Neural cell (in vitro differentiated cells): Measurements from ENCODE around the gene VPS54. TPM values are rescaled to one million over a fixed set of nuclear protein-coding genes. Genes with fewer than 3 reads are reported as not detected.

ENCODE experiments used
- H2AFZ ChIP-seq: fragments of 200-600, 300-800 bp; sonication (generic), shearing (Covaris generic); 2 replicates; pipeline ENCODE4 v1.6.0; 2014; ENCODE audit warnings: low read depth, mild to moderate bottlenecking, antibody characterized with exemption, low read length, moderate library complexity
- H3F3A ChIP-seq: fragments of 200-600 bp; shearing (Covaris generic); 2 replicates; pipeline ENCODE4 v1.6.1; 2016; ENCODE audit warnings: mild to moderate bottlenecking, moderate library complexity, mixed read lengths, antibody characterized with exemption, low read length; ENCODE audit not compliant: insufficient read depth, poor library complexity, severe bottlenecking
- H3K27ac ChIP-seq: fragments of 200-600, 300-800 bp; sonication (generic), shearing (Covaris generic); 2 replicates; pipeline ENCODE4 v1.5.1; 2014; ENCODE audit warnings: mild to moderate bottlenecking, low read length, moderate library complexity
- H3K27me3 ChIP-seq: fragments of 300-800, 200-600 bp; sonication (generic), shearing (Covaris generic); 2 replicates; pipeline ENCODE4 v1.6.0; 2014; ENCODE audit warnings: mild to moderate bottlenecking, low read depth, low read length, moderate library complexity; ENCODE audit not compliant: insufficient read depth
- H3K36me3 ChIP-seq: fragments of 300-800, 200-600 bp; sonication (generic), shearing (Covaris generic); 2 replicates; pipeline ENCODE4 v1.5.1; 2014; ENCODE audit warnings: mild to moderate bottlenecking, antibody characterized with exemption, low read length, moderate library complexity; ENCODE audit not compliant: insufficient read depth
- H3K4me2 ChIP-seq: fragments of 300-800, 200-600 bp; sonication (generic), shearing (Covaris generic); 2 replicates; pipeline ENCODE4 v1.6.0; 2014; ENCODE audit warnings: mild to moderate bottlenecking, low read length
- H3K4me3 ChIP-seq: fragments of 300-800, 200-600 bp; sonication (generic), shearing (Covaris generic); 2 replicates; pipeline ENCODE4 v1.5.1; 2014; ENCODE audit warnings: mild to moderate bottlenecking, low read length, moderate library complexity
- H3K79me2 ChIP-seq: fragments of 200-600 bp; shearing (Covaris generic); replicated peaks from 2 replicates; pipeline ENCODE4 v1.6.0; 2014; ENCODE audit warnings: mild to moderate bottlenecking, low read length, moderate library complexity; ENCODE audit not compliant: insufficient read depth
- H3K9ac ChIP-seq: fragments of 300-800, 200-600 bp; sonication (generic), shearing (Covaris generic); 2 replicates; pipeline ENCODE4 v1.6.1; 2016; ENCODE audit warnings: mild to moderate bottlenecking, low read length, mixed read lengths
- H3K9me2 ChIP-seq: fragments of 200-600 bp; shearing (Covaris generic); 2 replicates; pipeline ENCODE4 v1.6.1; 2016; ENCODE audit warnings: mild to moderate bottlenecking, low read length, mixed read lengths; ENCODE audit not compliant: insufficient read depth
- H3K9me3 ChIP-seq: fragments of 200-600, 300-800 bp; sonication (generic), shearing (Covaris generic); 2 replicates; pipeline ENCODE4 v1.6.1; 2016; ENCODE audit warnings: mild to moderate bottlenecking, mixed run types, low read length, moderate library complexity, mixed read lengths
- H4K20me1 ChIP-seq: fragments of 200-600 bp; shearing (Covaris generic); 2 replicates; pipeline ENCODE4 v1.6.1; 2016; ENCODE audit warnings: mild to moderate bottlenecking, mixed run types; ENCODE audit not compliant: insufficient read depth
- EP300 ChIP-seq: fragments of 450-650 bp; conservative IDR thresholded peaks from 2 replicates; pipeline ENCODE4 v1.6.1; 2014; ENCODE audit warnings: antibody characterized with exemption, mild to moderate bottlenecking, moderate library complexity; ENCODE audit not compliant: poor library complexity, severe bottlenecking
- EZH2 ChIP-seq: fragments of 200-600, 300-800 bp; shearing (Covaris generic), sonication (generic); IDR thresholded peaks from 2 replicates; pipeline ENCODE4 v1.6.1; 2014; ENCODE audit warnings: antibody characterized with exemption, low read length, borderline replicate concordance, mild to moderate bottlenecking; ENCODE audit not compliant: insufficient read depth, poor library complexity, severe bottlenecking
- MXI1 ChIP-seq: fragments of 450-650 bp; conservative IDR thresholded peaks from 2 replicates; pipeline ENCODE4 v1.6.1; 2014; ENCODE audit warnings: antibody characterized with exemption, mild to moderate bottlenecking; ENCODE audit not compliant: poor library complexity, severe bottlenecking
- POLR2AphosphoS5 ChIP-seq: IDR thresholded peaks from 2 replicates; pipeline ENCODE4 v1.6.1; 2012
- RAD21 ChIP-seq: fragments of 450-650 bp; conservative IDR thresholded peaks from 2 replicates; pipeline ENCODE4 v1.6.1; 2014; ENCODE audit warnings: antibody characterized with exemption, mild to moderate bottlenecking, moderate library complexity
- REST ChIP-seq: IDR thresholded peaks from 2 replicates; pipeline ENCODE4 v1.6.1; 2012; ENCODE audit warnings: borderline replicate concordance
- SMC3 ChIP-seq: fragments of 450-650 bp; conservative IDR thresholded peaks from 2 replicates; pipeline ENCODE4 v1.6.1; 2014; ENCODE audit warnings: antibody characterized with exemption, mild to moderate bottlenecking, moderate library complexity; ENCODE audit not compliant: poor library complexity
- TAF1 ChIP-seq: IDR thresholded peaks from 2 replicates; pipeline ENCODE4 v1.6.1; 2012; ENCODE audit warnings: low read depth
- polyA plus RNA-seq: library from polyadenylated mRNA; depleted of rRNA; stranded (reverse); fragments of >200 nt; gene quantifications from 2 replicates; pipeline ENCODE4 v1.2.3, GENCODE V29; 2014
- TF ChIP-seq, protein P1 (sequence below): fragments of 450-650 bp; IDR thresholded peaks from 2 replicates; pipeline ENCODE4 v1.5.1; 2014; ENCODE audit warnings: antibody characterized with exemption, mild to moderate bottlenecking, moderate library complexity; ENCODE audit not compliant: poor library complexity, severe bottlenecking

Gene VPS54
- polyA plus RNA-seq, 1 donor from 2014 or later = 34.2 TPM

- Histone ChIP-seq H3K9me2 (no peaks in the 10 kb centered on the region), H4K20me1 (no peaks in the 10 kb centered on the region), H3K4me2 (peak overlapping the region; percentile 79), H3K9me3 (no peaks in the 10 kb centered on the region), H3K4me3 (peak overlapping the region; percentile 90), H2AFZ (no peak overlapping the region), H3K27me3 (no peaks in the 10 kb centered on the region), H3K27ac (no peak overlapping the region), H3K9ac (no peak overlapping the region), H3K79me2 (peaks cover 34% of the 10 kb centered on the region), H3F3A (no peaks in the 10 kb centered on the region), H3K36me3 (no peaks in the 10 kb centered on the region)
- TF ChIP-seq RAD21 = no peak
- TF ChIP-seq POLR2AphosphoS5 = no peak
- no peak for TF ChIP-seq REST
- TF ChIP-seq EZH2 = no peak
- TF ChIP-seq TAF1 = no peak
- no peak for TF ChIP-seq MXI1
- TF ChIP-seq, protein P1, sequence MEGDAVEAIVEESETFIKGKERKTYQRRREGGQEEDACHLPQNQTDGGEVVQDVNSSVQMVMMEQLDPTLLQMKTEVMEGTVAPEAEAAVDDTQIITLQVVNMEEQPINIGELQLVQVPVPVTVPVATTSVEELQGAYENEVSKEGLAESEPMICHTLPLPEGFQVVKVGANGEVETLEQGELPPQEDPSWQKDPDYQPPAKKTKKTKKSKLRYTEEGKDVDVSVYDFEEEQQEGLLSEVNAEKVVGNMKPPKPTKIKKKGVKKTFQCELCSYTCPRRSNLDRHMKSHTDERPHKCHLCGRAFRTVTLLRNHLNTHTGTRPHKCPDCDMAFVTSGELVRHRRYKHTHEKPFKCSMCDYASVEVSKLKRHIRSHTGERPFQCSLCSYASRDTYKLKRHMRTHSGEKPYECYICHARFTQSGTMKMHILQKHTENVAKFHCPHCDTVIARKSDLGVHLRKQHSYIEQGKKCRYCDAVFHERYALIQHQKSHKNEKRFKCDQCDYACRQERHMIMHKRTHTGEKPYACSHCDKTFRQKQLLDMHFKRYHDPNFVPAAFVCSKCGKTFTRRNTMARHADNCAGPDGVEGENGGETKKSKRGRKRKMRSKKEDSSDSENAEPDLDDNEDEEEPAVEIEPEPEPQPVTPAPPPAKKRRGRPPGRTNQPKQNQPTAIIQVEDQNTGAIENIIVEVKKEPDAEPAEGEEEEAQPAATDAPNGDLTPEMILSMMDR = no peak
- TF ChIP-seq EP300 = no peak
- no peak for TF ChIP-seq SMC3
Observed at GRCh38 chr2:63843093-63843492, 176.1 kb downstream of the VPS54 start.

GRCh38 chr2:63842149-63843061 lies 176.8 kb downstream of the VPS54 start:
- TF ChIP-seq REST (peak; percentile 2), TAF1 (no peak), MXI1 (no peak), RAD21 (peak; percentile 13)
- Histone ChIP-seq H3K79me2 (peaks cover 34% of the 10 kb centered on the region), H3K9me3 (no peaks in the 10 kb centered on the region), H3K4me2 (peak overlapping the region; percentile 79), H3K36me3 (no peaks in the 10 kb centered on the region), H3F3A (no peaks in the 10 kb centered on the region), H4K20me1 (no peaks in the 10 kb centered on the region), H3K27me3 (no peaks in the 10 kb centered on the region), H3K9me2 (no peaks in the 10 kb centered on the region), H2AFZ (no peak overlapping the region), H3K4me3 (peak overlapping the region; percentile 90), H3K9ac (peak overlapping the region; percentile 80), H3K27ac (no peak overlapping the region)
